Skeletal muscle tissue (tissue), 4 donors: Measurements from ENCODE around the gene PRMT5. TPM values are rescaled to one million over a fixed set of nuclear protein-coding genes. Genes with fewer than 3 reads are reported as not detected.

ENCODE experiments used
- H3K27ac ChIP-seq: one replicate; pipeline ENCODE4 v1.7.0; 2013; ENCODE audit warnings: mild to moderate bottlenecking, low read depth, low read length, inconsistent platforms
- H3K27me3 ChIP-seq, 3 donors: one replicate each; pipeline ENCODE4 v1.7.0; 2013; ENCODE audit warnings: low read length in 3 of 3; ENCODE audit not compliant: control insufficient read depth in 3 of 3, insufficient read depth in 3 of 3
- H3K36me3 ChIP-seq, 3 donors: one replicate each; pipeline ENCODE4 v1.7.0; 2013; ENCODE audit warnings: low read length in 3 of 3; ENCODE audit not compliant: control insufficient read depth in 3 of 3, insufficient read depth in 3 of 3
- H3K4me1 ChIP-seq, 3 donors: one replicate each; pipeline ENCODE4 v1.7.0; 2013; ENCODE audit warnings: low read length in 3 of 3, mild to moderate bottlenecking in 3 of 3; ENCODE audit not compliant: control insufficient read depth in 3 of 3, insufficient read depth in 3 of 3
- H3K4me3 ChIP-seq, 3 donors: one replicate each; pipeline ENCODE4 v1.7.0; 2013; ENCODE audit warnings: low read length in 3 of 3
- H3K9ac ChIP-seq, 3 donors: one replicate each; pipeline ENCODE4 v1.7.0; 2013; ENCODE audit warnings: low read length in 3 of 3, mild to moderate bottlenecking in 3 of 3, moderate library complexity in 2 of 3, low read depth in 1 of 3
- H3K9me3 ChIP-seq, 3 donors: one replicate each; pipeline ENCODE4 v1.7.0; 2013; ENCODE audit warnings: low read length in 3 of 3; ENCODE audit not compliant: control insufficient read depth in 3 of 3
- total RNA-seq: library from RNA; depleted of rRNA; stranded (reverse); fragments of >200 nt; gene quantifications from one replicate; pipeline ENCODE4 v1.2.3, GENCODE V29; 2014
- donor health status: Osteomylitis.

The PRMT5 gene
- total RNA-seq, 1 donor from 2014 or later = 60.0 TPM

DNA sequence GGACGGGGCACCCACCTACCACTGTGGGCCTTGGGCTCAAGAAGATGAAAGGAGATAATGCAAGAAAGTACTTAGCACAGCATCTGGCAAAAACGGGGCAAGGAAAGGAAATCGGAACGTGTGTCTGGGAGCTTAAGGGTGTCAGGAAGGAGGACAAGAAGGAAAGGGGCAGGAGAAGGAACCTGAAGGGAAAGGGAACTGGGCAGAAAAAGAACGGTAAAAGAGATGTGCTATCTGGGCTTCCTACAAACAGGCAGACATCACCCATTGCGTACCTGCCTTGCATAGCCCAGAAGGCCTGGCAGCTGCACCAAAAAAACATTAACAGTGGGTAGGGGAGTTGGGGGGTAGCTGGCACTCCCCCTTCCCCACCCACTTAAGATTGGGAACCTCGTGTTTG lies 47.1 kb downstream of the PRMT5 start:
- H3K4me1 ChIP-seq = peaks cover 0 to 7% (median 6%) of the 10 kb centered on the region in 3 donors
- no peak overlapping the region for H3K9ac ChIP-seq
- no peak overlapping the region for H3K4me3 ChIP-seq
- no peak overlapping the region for H3K27ac ChIP-seq
- peaks cover 15 to 36% (median 29%) of the 10 kb centered on the region in 3 donors for H3K27me3 ChIP-seq
- H3K9me3 ChIP-seq = no peaks in the 10 kb centered on the region
- peaks cover 16 to 23% (median 22%) of the 10 kb centered on the region in 3 donors for H3K36me3 ChIP-seq

DNA sequence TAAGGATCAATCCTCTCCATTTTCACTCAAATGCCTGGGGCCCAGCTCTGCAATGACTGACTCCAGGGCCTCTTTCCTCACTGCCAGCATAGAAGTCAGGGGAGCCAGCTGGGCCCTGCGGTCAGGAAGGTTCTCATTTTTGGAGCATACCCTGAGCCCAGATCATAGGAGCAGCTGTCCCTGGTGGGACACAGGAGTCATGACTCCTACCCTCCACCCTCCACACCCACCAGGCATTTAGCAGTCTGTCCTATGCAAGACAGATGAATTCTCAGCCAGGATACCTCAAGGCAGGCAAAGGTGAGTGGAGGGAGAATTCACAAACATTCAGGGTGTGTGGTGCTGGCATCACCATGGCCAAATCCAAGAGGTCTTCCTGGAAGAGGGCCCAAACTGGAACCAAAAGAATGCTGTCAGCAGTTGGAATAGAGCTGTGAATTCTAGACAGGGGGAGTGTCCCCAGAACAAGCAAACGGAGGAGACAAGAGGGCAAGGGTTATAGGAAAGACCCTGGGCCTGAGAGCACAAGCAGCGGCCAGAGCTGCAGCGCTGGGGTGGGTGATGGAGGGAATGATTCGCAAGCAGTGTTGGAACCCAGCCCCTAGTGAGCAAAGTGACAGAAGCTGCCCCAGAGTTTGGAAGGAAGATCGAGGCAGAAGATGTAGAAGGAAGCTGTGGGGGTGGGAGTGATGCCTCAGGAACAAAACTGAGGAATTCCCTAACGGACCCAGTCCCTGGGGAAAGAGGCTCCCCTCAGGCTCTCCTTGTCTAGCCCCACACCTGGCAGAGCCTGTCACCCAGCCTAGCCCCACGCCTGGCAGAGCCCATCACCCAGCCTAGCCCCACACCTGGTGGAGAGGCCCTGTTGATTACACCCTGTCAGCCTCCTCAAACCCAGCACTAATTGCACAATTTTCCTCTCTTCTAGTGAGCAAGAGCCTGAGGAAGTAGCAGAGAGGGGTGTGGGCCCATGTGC lies 50.6 kb downstream of the PRMT5 start:
- H3K27ac ChIP-seq = no peak overlapping the region
- H3K36me3 ChIP-seq = peaks cover 45 to 53% (median 52%) of the 10 kb centered on the region in 3 donors
- H3K4me1 ChIP-seq = peaks cover 0 to 2% (median 0%) of the 10 kb centered on the region in 3 donors
- H3K9ac ChIP-seq = no peak overlapping the region
- no peaks in the 10 kb centered on the region for H3K9me3 ChIP-seq
- H3K4me3 ChIP-seq = no peak overlapping the region
- peaks cover 9 to 16% (median 12%) of the 10 kb centered on the region in 3 donors for H3K27me3 ChIP-seq

DNA sequence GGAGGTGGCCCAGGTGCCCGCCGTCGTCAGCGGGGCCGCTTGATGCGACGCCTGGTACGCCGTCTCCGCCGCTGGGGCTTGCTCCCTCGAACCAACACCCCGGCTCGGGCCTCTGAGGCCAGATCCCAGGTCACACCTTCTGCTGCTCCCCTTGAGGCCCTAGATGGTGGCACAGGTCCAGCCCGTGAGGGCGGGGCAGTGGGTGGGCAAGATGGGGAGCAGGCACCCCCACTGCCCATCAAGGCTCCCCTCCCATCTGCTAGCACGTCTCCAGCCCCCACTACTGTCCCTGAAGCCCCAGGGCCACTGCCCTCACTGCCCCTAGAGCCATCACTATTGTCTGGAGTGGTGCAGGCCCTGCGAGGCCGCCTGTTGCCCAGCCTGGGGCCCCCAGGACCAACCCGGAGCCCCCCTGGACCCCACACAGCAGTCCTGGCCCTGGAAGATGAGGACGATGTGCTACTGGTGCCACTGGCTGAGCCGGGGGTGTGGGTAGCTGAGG lies 52.1 kb downstream of the PRMT5 start:
- Histone ChIP-seq H3K9ac (no peak overlapping the region), H3K4me1 (peaks cover 7 to 8% (median 7%) of the 10 kb centered on the region in 3 donors), H3K27me3 (peaks cover 0 to 2% (median 2%) of the 10 kb centered on the region in 3 donors), H3K27ac (no peak overlapping the region), H3K36me3 (peaks cover 48 to 57% (median 52%) of the 10 kb centered on the region in 3 donors), H3K9me3 (no peaks in the 10 kb centered on the region), H3K4me3 (no peak overlapping the region)

DNA sequence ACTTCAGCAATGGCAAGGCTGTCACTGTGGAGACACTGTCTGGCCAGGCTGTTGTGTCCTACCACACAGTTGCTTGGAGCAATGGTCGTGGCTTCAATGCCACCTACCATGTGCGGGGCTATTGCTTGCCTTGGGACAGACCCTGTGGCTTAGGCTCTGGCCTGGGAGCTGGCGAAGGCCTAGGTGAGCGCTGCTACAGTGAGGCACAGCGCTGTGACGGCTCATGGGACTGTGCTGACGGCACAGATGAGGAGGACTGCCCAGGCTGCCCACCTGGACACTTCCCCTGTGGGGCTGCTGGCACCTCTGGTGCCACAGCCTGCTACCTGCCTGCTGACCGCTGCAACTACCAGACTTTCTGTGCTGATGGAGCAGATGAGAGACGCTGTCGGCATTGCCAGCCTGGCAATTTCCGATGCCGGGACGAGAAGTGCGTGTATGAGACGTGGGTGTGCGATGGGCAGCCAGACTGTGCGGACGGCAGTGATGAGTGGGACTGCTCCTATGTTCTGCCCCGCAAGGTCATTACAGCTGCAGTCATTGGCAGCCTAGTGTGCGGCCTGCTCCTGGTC lies 53.3 kb downstream of the PRMT5 start:
- Histone ChIP-seq H3K27me3 (no peaks in the 10 kb centered on the region), H3K27ac (no peak overlapping the region), H3K9me3 (no peaks in the 10 kb centered on the region), H3K36me3 (peaks cover 48 to 57% (median 52%) of the 10 kb centered on the region in 3 donors), H3K4me1 (peaks cover 8 to 10% (median 9%) of the 10 kb centered on the region in 3 donors), H3K9ac (no peak overlapping the region), H3K4me3 (no peak overlapping the region)

DNA sequence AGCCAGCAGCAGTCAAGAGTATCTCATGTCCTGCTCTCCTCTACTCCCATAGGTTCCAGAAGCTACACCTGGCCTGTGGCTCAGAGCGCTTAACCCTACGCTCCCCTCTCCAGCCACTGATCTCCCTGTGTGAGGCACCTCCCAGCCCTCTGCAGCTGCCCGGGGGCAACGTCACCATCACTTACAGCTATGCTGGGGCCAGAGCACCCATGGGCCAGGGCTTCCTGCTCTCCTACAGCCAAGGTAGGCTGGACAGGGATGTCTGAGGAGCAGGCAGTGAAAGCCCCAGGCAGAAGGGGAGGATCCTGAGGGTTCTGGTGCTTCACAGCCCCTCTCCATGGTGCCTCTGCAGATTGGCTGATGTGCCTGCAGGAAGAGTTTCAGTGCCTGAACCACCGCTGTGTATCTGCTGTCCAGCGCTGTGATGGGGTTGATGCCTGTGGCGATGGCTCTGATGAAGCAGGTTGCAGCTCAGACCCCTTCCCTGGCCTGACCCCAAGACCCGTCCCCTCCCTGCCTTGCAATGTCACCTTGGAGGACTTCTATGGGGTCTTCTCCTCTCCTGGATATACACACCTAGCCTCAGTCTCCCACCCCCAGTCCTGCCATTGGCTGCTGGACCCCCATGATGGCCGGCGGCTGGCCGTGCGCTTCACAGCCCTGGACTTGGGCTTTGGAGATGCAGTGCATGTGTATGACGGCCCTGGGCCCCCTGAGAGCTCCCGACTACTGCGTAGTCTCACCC lies 54.0 kb downstream of the PRMT5 start:
- Histone ChIP-seq H3K4me3 (no peak overlapping the region), H3K9ac (no peak overlapping the region), H3K4me1 (peaks cover 13 to 16% (median 15%) of the 10 kb centered on the region in 3 donors), H3K9me3 (no peaks in the 10 kb centered on the region), H3K36me3 (peaks cover 48 to 57% (median 52%) of the 10 kb centered on the region in 3 donors), H3K27ac (no peak overlapping the region), H3K27me3 (no peaks in the 10 kb centered on the region)

DNA sequence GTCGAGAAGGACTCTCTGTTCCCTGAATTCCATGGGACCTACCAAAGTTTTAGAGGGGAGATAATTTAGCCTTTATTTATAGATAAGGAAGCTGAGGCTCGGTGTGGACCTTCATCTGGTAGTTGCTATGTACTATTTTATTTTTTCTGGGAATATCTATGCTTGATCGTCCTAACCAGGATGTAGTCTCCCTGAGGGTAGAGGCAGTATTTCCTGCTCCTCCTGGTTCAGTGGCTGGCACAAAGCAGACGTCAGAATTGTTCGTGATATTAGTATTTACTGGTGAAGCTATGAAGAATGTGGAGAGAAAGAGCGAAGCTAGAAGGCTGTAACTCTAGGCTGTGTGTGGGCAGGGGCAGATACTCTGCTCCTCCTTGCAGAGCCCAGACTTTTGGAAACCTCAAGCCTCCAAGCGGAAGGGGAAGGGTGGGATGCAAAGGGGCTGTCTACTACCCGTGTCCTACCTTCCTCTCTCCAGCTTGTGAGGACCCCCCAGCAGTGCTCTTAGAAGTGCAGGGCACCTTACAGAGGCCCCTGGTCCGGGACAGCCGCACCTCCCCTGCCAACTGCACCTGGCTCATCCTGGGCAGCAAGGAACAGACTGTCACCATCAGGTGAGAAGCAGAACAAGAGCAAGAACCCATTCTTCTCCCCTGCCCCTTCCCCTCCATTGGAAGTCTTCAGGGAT lies 56.2 kb downstream of the PRMT5 start:
- Histone ChIP-seq H3K27me3 (no peaks in the 10 kb centered on the region), H3K36me3 (peaks cover 39 to 43% (median 40%) of the 10 kb centered on the region in 3 donors), H3K4me1 (peaks cover 13 to 18% (median 15%) of the 10 kb centered on the region in 3 donors), H3K9me3 (no peaks in the 10 kb centered on the region), H3K4me3 (peak overlapping the region; percentile 85 to 93 (median 85)), H3K27ac (peak overlapping the region; percentile 94), H3K9ac (peak overlapping the region; percentile 57 to 94 (median 89))

DNA sequence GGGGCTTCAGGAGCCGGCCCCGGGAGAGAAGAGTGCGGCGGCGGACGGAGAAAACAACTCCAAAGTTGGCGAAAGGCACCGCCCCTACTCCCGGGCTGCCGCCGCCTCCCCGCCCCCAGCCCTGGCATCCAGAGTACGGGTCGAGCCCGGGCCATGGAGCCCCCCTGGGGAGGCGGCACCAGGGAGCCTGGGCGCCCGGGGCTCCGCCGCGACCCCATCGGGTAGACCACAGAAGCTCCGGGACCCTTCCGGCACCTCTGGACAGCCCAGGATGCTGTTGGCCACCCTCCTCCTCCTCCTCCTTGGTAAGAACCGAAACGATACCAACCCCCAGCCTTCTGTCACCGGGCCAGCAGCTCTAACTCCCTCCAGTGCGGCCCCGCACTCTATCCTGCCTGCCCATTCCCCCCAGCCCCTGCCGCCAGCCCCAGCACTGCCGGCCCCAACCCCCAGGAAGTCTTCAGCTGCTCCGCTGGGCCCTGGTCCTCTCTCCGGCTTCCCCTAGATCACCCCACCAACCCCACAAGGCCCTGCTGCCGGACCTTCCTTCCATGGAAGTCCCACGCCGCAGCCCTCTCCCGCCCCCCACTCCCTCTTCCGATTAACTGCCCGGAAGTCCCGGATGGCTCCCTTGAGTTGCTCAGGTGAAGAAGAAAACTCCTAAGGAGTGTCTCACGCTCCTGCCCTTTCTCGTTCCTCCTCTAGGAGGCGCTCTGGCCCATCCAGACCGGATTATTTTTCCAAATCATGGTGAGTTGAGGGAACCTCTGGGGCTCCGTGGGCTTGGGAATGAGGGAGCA lies 56.9 kb downstream of the PRMT5 start:
- H3K4me3 ChIP-seq = peak overlapping the region; percentile 85 to 93 (median 85)
- no peaks in the 10 kb centered on the region for H3K27me3 ChIP-seq
- H3K27ac ChIP-seq = peak overlapping the region; percentile 94
- H3K4me1 ChIP-seq = peaks cover 13 to 18% (median 15%) of the 10 kb centered on the region in 3 donors
- H3K9ac ChIP-seq = peak overlapping the region; percentile 89 to 97 (median 94)
- H3K36me3 ChIP-seq = peaks cover 33 to 36% (median 33%) of the 10 kb centered on the region in 3 donors
- no peaks in the 10 kb centered on the region for H3K9me3 ChIP-seq

DNA sequence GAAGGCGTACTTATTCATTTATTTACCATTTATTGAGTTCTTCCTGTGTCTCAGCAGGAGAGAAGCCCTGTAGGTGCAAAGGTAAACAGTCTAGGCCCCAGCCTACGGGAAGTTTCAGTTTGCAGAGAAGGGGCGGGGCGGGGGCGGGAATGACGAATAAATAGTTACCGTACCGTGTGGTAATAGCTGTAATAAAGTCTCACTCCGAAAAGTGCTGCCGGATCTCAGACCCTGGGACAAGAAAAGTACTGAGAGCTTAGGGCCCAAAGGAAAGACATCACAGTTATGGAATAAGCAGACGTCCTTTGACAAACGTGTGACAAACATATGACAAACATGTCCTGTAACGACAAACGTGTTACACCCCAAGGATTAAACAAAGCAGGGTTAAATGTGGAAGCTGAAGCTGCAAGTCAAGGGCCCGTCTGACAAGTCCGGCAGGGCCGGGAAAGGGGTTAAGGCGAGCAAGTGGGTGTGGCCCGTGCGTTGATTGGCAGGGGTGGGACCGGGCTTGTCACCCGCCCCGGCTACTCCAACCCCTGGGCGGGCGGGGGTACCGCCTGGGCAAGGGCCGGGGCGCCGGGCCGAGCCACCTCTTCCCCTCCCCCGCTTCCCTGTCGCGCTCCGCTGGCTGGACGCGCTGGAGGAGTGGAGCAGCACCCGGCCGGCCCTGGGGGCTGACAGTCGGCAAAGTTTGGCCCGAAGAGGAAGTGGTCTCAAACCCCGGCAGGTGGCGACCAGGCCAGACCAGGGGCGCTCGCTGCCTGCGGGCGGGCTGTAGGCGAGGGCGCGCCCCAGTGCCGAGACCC lies 57.7 kb downstream of the PRMT5 start, which contains the start of gene LRP10:
Gene LRP10, plus strand, starts transcription at position 517 of the 809 bp plus-strand sequence. CDS start 564 bp downstream, outside the sequence.
- Histone ChIP-seq H3K9me3 (no peaks in the 10 kb centered on the region), H3K36me3 (peaks cover 25 to 28% (median 27%) of the 10 kb centered on the region in 3 donors), H3K27ac (peak within 1 kb of the TSS; percentile 94), H3K9ac (peak within 1 kb of the TSS; percentile 89 to 97 (median 94)), H3K27me3 (no peaks in the 10 kb centered on the region), H3K4me1 (peaks cover 13 to 18% (median 15%) of the 10 kb centered on the region in 3 donors), H3K4me3 (peak within 1 kb of the TSS; percentile 85 to 93 (median 85))
